Gastrocnemius medialis (tissue), 4 donors: ENCODE data around the gene COX17. TPM values are rescaled to one million over a fixed set of nuclear protein-coding genes. Genes with fewer than 3 reads are reported as not detected.

ENCODE experiments used
- ATAC-seq, 2 donors: fragments of 150-250 bp; one replicate each; pipeline ENCODE4 v1.9.1; 2016
- DNase-seq, 2 donors: peaks; one replicate each; pipeline ENCODE4 v3.0.0-alpha.2; 2019
- H3K27ac ChIP-seq, 4 donors: fragments of 200-600 bp; sonication (generic); 1 replicate in 1 of 4; 2 replicates in 3 of 4; pipeline ENCODE4 v1.5.1; 2016 to 2018; ENCODE audit warnings: mild to moderate bottlenecking in 2 of 4, moderate library complexity in 1 of 4
- H3K27me3 ChIP-seq, 3 donors: fragments of 200-600 bp; sonication (generic) in 2 of 3; 1 replicate in 1 of 3; 2 replicates in 2 of 3; pipeline versions ENCODE4 v1.5.1 to v1.6.0; 2016 to 2019; ENCODE audit warnings: mild to moderate bottlenecking in 1 of 3, moderate library complexity in 1 of 3
- H3K36me3 ChIP-seq, 2 donors: fragments of 200-600 bp; sonication (generic) in 1 of 2; one replicate each; pipeline ENCODE4 v1.5.1; 2017 to 2018
- H3K4me1 ChIP-seq, 2 donors: fragments of 200-600 bp; sonication (generic) in 1 of 2; one replicate each; pipeline ENCODE4 v1.5.1; 2016 to 2017; ENCODE audit warnings: mild to moderate bottlenecking in 2 of 2
- H3K4me3 ChIP-seq, 4 donors: fragments of 200-600 bp; sonication (generic) in 3 of 4; 1 replicate in 1 of 4; 2 replicates in 3 of 4; pipeline ENCODE4 v1.5.1; 2016 to 2019; ENCODE audit warnings: mild to moderate bottlenecking in 2 of 4
- H3K9me3 ChIP-seq, 3 donors: fragments of 200-600 bp; sonication (generic) in 2 of 3; 1 replicate in 1 of 3; 2 replicates in 2 of 3; pipeline ENCODE4 v1.5.1; 2016 to 2019
- CTCF ChIP-seq, 5 experiments: fragments of 450-650 bp in 3 of 5; fragments of 200-600 bp in 2 of 5; sonication (generic) in 2 of 5; IDR thresholded peaks in 4 of 5; conservative IDR thresholded peaks in 1 of 5; 1 replicate in 4 of 5; 2 replicates in 1 of 5; pipeline ENCODE4 v1.5.1; 2016 to 2019; ENCODE audit warnings: antibody characterized with exemption in 5 of 5, mild to moderate bottlenecking in 3 of 5, moderate library complexity in 3 of 5
- POLR2A ChIP-seq, 2 donors: fragments of 450-650 bp; IDR thresholded peaks; one replicate each; pipeline ENCODE4 v1.6.1; 2017; ENCODE audit warnings: antibody characterized with exemption in 2 of 2, mild to moderate bottlenecking in 2 of 2, moderate library complexity in 2 of 2
- in situ Hi-C, 4 donors: fragments of 200-750 bp; cut with MboI; loops; one replicate each; pipeline versions ENCODE4 v1.15.0 to v1.8.0; 2017; ENCODE audit warnings: low sequenced_read_pairs in 4 of 4
- intact Hi-C: fragments of 100-400 bp; cut with DNase I; formaldehyde crosslinking; loops from one replicate; pipeline ENCODE4 v1.15.1; 2023; ENCODE audit warnings: low total_unique reads
- total RNA-seq, 4 donors: library from RNA; depleted of rRNA; stranded (reverse); fragments of >200 nt; gene quantifications; one replicate each; pipeline versions ENCODE4 v1.1.0 to v1.2.3, GENCODE V29; 2016

Gene COX17
- total RNA-seq, 4 donors from 2014 or later, result 63.4 to 146 (median 87.5) TPM

GRCh38 chr3:119630880-119631329 lies 46.3 kb downstream of the COX17 start:
- intact Hi-C loops (loop anchor here (2.0 kb wide), 2 partner anchors 30 to 50 kb away; partner anchors contain the start of gene POPDC2), in situ Hi-C loops (no loop called here)
- Histone ChIP-seq H3K9me3 (no peaks in the 10 kb centered on the region), H3K4me3 (no peak overlapping the region), H3K27me3 (no peaks in the 10 kb centered on the region), H3K36me3 (no peaks in the 10 kb centered on the region), H3K4me1 (peaks cover 74 to 75% of the 10 kb centered on the region in 2 donors), H3K27ac (peak overlapping the region; percentile 84 to 95 (median 90))
- no peak for ATAC-seq
- DNase-seq, result peak in 1 of 2 donors; percentile 54
- TF ChIP-seq CTCF (IDR thresholded peaks at IDR 0.05 in 4 of 5, conservative IDR thresholded peaks at IDR 0.05 in 1 of 5) (no peak), POLR2A (IDR thresholded peaks at IDR 0.05) (no peak)

- intact Hi-C loops (loop anchor here (2.0 kb wide), 2 partner anchors 30 to 50 kb away; partner anchors contain the start of gene POPDC2), in situ Hi-C loops (no loop called here)
- Histone ChIP-seq H3K4me1 (peaks cover 75% of the 10 kb centered on the region in 2 donors), H3K27me3 (no peaks in the 10 kb centered on the region), H3K4me3 (no peak overlapping the region), H3K36me3 (no peaks in the 10 kb centered on the region), H3K9me3 (no peaks in the 10 kb centered on the region), H3K27ac (peak overlapping the region; percentile 84 to 95 (median 90))
- ATAC-seq (peak; percentile 92 to 95), DNase-seq (peak; percentile 76 to 91)
- TF ChIP-seq CTCF (IDR thresholded peaks at IDR 0.05 in 4 of 5, conservative IDR thresholded peaks at IDR 0.05 in 1 of 5) (peak in 1 of 5 experiments; percentile 8), POLR2A (IDR thresholded peaks at IDR 0.05) (no peak)
Observed at GRCh38 chr3:119630128-119630879, 46.9 kb downstream of the COX17 start.

GRCh38 chr3:119628816-119629445 lies 48.3 kb downstream of the COX17 start:
- TF ChIP-seq POLR2A (IDR thresholded peaks at IDR 0.05) (no peak), CTCF (IDR thresholded peaks at IDR 0.05 in 4 of 5, conservative IDR thresholded peaks at IDR 0.05 in 1 of 5) (no peak)
- no peaks in the 10 kb centered on the region for H3K9me3 ChIP-seq
- no peaks in the 10 kb centered on the region for H3K36me3 ChIP-seq
- no peak overlapping the region for H3K4me3 ChIP-seq
- ATAC-seq (no peak), DNase-seq (no peak)
- peaks cover 81 to 82% of the 10 kb centered on the region in 2 donors for H3K4me1 ChIP-seq
- intact Hi-C loops (no loop called here), in situ Hi-C loops (no loop called here)
- H3K27ac ChIP-seq, result peak overlapping the region; percentile 84 to 95 (median 90)
- no peaks in the 10 kb centered on the region for H3K27me3 ChIP-seq

GRCh38 chr3:119628390-119628789 lies 48.8 kb downstream of the COX17 start:
- Histone ChIP-seq H3K27me3 (no peaks in the 10 kb centered on the region), H3K4me3 (no peak overlapping the region), H3K36me3 (no peaks in the 10 kb centered on the region), H3K4me1 (peaks cover 81 to 82% of the 10 kb centered on the region in 2 donors), H3K27ac (peak overlapping the region; percentile 84 to 95 (median 90)), H3K9me3 (no peaks in the 10 kb centered on the region)
- intact Hi-C loops, result no loop called here
- no peak for ATAC-seq
- DNase-seq, result no peak
- in situ Hi-C loops, result no loop called here
- TF ChIP-seq CTCF (IDR thresholded peaks at IDR 0.05 in 4 of 5, conservative IDR thresholded peaks at IDR 0.05 in 1 of 5) (no peak), POLR2A (IDR thresholded peaks at IDR 0.05) (no peak)
